ENCODE data around the gene TMEM263.

DNA sequence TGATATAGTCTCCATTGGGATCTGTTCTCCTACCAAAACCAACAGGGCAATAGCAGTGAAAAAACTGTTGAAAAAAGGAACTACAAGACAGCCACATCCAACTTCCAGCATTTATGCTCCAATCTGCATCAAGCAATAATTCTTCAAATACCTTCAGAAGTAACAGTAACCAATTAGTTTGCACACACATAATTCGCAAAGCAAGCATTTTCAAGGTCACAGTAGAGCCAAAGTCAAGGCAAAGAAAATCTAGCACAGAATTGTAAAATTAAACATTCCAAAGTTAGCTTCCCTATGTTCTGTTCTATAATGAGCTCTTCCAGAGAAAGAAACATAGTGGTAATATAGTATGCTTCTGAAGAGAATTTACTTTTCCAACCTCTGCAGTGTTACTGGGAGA lies 42.2 kb downstream of the TMEM263 start:
- TF ChIP-seq, protein P1, sequence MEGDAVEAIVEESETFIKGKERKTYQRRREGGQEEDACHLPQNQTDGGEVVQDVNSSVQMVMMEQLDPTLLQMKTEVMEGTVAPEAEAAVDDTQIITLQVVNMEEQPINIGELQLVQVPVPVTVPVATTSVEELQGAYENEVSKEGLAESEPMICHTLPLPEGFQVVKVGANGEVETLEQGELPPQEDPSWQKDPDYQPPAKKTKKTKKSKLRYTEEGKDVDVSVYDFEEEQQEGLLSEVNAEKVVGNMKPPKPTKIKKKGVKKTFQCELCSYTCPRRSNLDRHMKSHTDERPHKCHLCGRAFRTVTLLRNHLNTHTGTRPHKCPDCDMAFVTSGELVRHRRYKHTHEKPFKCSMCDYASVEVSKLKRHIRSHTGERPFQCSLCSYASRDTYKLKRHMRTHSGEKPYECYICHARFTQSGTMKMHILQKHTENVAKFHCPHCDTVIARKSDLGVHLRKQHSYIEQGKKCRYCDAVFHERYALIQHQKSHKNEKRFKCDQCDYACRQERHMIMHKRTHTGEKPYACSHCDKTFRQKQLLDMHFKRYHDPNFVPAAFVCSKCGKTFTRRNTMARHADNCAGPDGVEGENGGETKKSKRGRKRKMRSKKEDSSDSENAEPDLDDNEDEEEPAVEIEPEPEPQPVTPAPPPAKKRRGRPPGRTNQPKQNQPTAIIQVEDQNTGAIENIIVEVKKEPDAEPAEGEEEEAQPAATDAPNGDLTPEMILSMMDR (IDR thresholded peaks at IDR 0.05): no peak
- no peak for TF ChIP-seq POLR2A (IDR thresholded peaks at IDR 0.05)
